ENCODE measurements around the gene VCL.

DNA sequence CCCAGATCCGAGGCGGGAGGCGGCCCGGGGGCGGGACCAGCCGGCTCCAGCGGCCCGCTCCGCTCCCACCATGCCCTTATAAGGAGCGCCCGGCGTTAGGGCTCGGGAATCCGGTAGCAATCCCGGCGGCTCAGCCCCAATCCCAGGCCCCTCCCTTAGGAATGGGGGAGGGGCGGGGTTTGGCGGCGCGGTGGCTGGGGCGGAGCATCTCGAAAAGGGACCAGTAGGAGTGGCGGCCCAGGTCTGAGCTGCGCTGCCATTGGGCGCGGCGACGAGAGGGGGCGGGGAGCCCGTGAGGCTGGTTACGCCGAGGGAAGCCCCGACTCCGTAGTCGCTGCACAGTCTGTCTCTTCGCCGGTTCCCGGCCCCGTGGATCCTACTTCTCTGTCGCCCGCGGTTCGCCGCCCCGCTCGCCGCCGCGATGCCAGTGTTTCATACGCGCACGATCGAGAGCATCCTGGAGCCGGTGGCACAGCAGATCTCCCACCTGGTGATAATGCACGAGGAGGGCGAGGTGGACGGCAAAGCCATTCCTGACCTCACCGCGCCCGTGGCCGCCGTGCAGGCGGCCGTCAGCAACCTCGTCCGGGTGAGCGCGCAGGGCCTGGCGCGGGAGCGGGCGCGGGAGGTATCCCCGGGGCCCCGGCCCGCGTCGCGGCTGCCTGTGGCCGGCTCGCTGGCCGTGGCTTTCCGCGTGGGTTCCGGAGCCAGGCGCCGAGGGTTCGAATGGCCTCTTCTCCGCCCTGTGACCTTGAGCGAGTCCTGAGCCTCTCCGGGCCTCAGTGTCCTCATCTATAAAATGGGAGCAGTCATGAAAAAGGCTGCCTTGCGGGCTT lies at the start of gene VCL:
- TF ChIP-seq EZH2 (IDR thresholded peaks at IDR 0.05) = no peak
- TF ChIP-seq POLR2AphosphoS5 (IDR thresholded peaks at IDR 0.05; ENCODE audit: borderline replicate concordance, low read depth, low read length) = peak; percentile 87

All from SK-N-MC (cell line).